Vagina (tissue), 2 donors: ENCODE measurements around the gene NRG3. TPM values are rescaled to one million over a fixed set of nuclear protein-coding genes. Genes with fewer than 3 reads are reported as not detected.
"Not testable (repeated sequence)": the region's sequence is repeated elsewhere in the genome, so short reads cannot be mapped to it uniquely, and the experiment has no call there.

Source experiments
- DNase-seq, 2 donors: peaks; one replicate each; pipeline ENCODE4 v3.0.0-alpha.2; 2017; ENCODE audit errors: extremely low spot score in 2 of 2
- H3K27ac ChIP-seq: fragments of 200-600 bp; sonication (generic); one replicate; pipeline ENCODE4 v1.5.1; 2019
- H3K27me3 ChIP-seq: fragments of 200-600 bp; sonication (generic); one replicate; pipeline ENCODE4 v1.5.1; 2019
- H3K36me3 ChIP-seq, 2 donors: fragments of 200-600 bp; sonication (generic); one replicate each; pipeline ENCODE4 v1.5.1; 2017 to 2019
- H3K4me1 ChIP-seq: fragments of 200-600 bp; sonication (generic); one replicate; pipeline ENCODE4 v1.5.1; 2019
- H3K4me3 ChIP-seq, 2 donors: fragments of 200-600 bp; sonication (generic); 1 replicate in 1 of 2; 2 replicates in 1 of 2; pipeline ENCODE4 v1.5.1; 2016 to 2019
- H3K9me3 ChIP-seq: fragments of 200-600 bp; sonication (generic); one replicate; pipeline ENCODE4 v1.5.1; 2019
- CTCF ChIP-seq, 3 experiments: fragments of 450-650 bp in 2 of 3; fragments of 200-600 bp in 1 of 3; sonication (generic) in 1 of 3; IDR thresholded peaks; one replicate each; pipeline ENCODE4 v1.5.1; 2017 to 2019; ENCODE audit warnings: antibody characterized with exemption in 3 of 3, mild to moderate bottlenecking in 2 of 3, moderate library complexity in 2 of 3
- POLR2A ChIP-seq, 2 donors: fragments of 450-650 bp; IDR thresholded peaks; one replicate each; pipeline ENCODE4 v1.6.1; 2017; ENCODE audit warnings: antibody characterized with exemption in 2 of 2, mild to moderate bottlenecking in 2 of 2, moderate library complexity in 2 of 2
- POLR2AphosphoS5 ChIP-seq, 2 donors: sonication (generic); formaldehyde crosslinking; IDR thresholded peaks; one replicate each; pipeline ENCODE4 v1.9.0; 2017; ENCODE audit warnings: antibody characterized with exemption in 2 of 2, mild to moderate bottlenecking in 2 of 2, low read depth in 1 of 2; ENCODE audit not compliant: insufficient read depth in 1 of 2
- intact Hi-C: fragments of 100-400 bp; cut with DNase I; formaldehyde crosslinking; loops from one replicate; pipeline ENCODE4 v1.15.1; 2023
- total RNA-seq: library from RNA; depleted of rRNA; stranded (reverse); fragments of >200 nt; gene quantifications from one replicate; pipeline ENCODE4 v1.2.3, GENCODE V29; 2016

NRG3 gene
- total RNA-seq, 1 donor from 2014 or later, result not detected

- H3K36me3 ChIP-seq, result no peaks in the 10 kb centered on the region
- TF ChIP-seq POLR2AphosphoS5 (IDR thresholded peaks at IDR 0.05; ENCODE audit: insufficient read depth in 1 of 2, low read depth in 1 of 2), result no peak
- no peak for TF ChIP-seq CTCF (IDR thresholded peaks at IDR 0.05)
- no peak for TF ChIP-seq POLR2A (IDR thresholded peaks at IDR 0.05)
- H3K27ac ChIP-seq, result no peak overlapping the region
Observed at GRCh38 chr10:82986216-82986615, 1111.2 kb downstream of the NRG3 start.

GRCh38 chr10:83006479-83006878 is 1131.5 kb downstream of the NRG3 start:
- H3K27me3 ChIP-seq, intact Hi-C loops, H3K27ac ChIP-seq, DNase-seq, H3K4me3 ChIP-seq, H3K4me1 ChIP-seq, H3K9me3 ChIP-seq, H3K36me3 ChIP-seq: not testable (repeated sequence)

More at GRCh38 chr10:82986216-82986615, 1111.2 kb downstream of the NRG3 start:
- no peaks in the 10 kb centered on the region for H3K9me3 ChIP-seq
- no peaks in the 10 kb centered on the region for H3K27me3 ChIP-seq
- DNase-seq, result no peak
- no peak overlapping the region for H3K4me3 ChIP-seq
- H3K4me1 ChIP-seq, result peaks cover 7% of the 10 kb centered on the region
- intact Hi-C loops, result no loop called here

GRCh38 chr10:83007510-83007909 is 1132.5 kb downstream of the NRG3 start:
- no peak for TF ChIP-seq POLR2A (IDR thresholded peaks at IDR 0.05)
- TF ChIP-seq POLR2AphosphoS5 (IDR thresholded peaks at IDR 0.05; ENCODE audit: insufficient read depth in 1 of 2, low read depth in 1 of 2), result no peak
- no peak for TF ChIP-seq CTCF (IDR thresholded peaks at IDR 0.05)

GRCh38 chr10:83012866-83013265 is 1137.9 kb downstream of the NRG3 start:
- Histone ChIP-seq H3K27me3 (no peaks in the 10 kb centered on the region), H3K4me3 (no peak overlapping the region), H3K27ac (no peak overlapping the region), H3K36me3 (no peaks in the 10 kb centered on the region), H3K9me3 (no peaks in the 10 kb centered on the region), H3K4me1 (no peaks in the 10 kb centered on the region)
- intact Hi-C loops, result no loop called here
- no peak for DNase-seq
- no peak for TF ChIP-seq POLR2A (IDR thresholded peaks at IDR 0.05)
- TF ChIP-seq POLR2AphosphoS5 (IDR thresholded peaks at IDR 0.05; ENCODE audit: insufficient read depth in 1 of 2, low read depth in 1 of 2), result no peak
- no peak for TF ChIP-seq CTCF (IDR thresholded peaks at IDR 0.05)

More at GRCh38 chr10:83007510-83007909, 1132.5 kb downstream of the NRG3 start:
- Histone ChIP-seq H3K27ac (no peak overlapping the region), H3K27me3 (no peaks in the 10 kb centered on the region), H3K36me3 (no peaks in the 10 kb centered on the region), H3K4me1 (no peaks in the 10 kb centered on the region), H3K4me3 (no peak overlapping the region), H3K9me3 (no peaks in the 10 kb centered on the region)
- intact Hi-C loops, result no loop called here
- no peak for DNase-seq

GRCh38 chr10:83017076-83017867 is 1142.3 kb downstream of the NRG3 start:
- intact Hi-C loops, result no loop called here
- H3K36me3 ChIP-seq, result no peaks in the 10 kb centered on the region
- no peak overlapping the region for H3K27ac ChIP-seq
- no peak overlapping the region for H3K4me3 ChIP-seq
- no peaks in the 10 kb centered on the region for H3K9me3 ChIP-seq
- no peaks in the 10 kb centered on the region for H3K27me3 ChIP-seq
- no peak for TF ChIP-seq POLR2AphosphoS5 (IDR thresholded peaks at IDR 0.05; ENCODE audit: insufficient read depth in 1 of 2, low read depth in 1 of 2)
- TF ChIP-seq POLR2A (IDR thresholded peaks at IDR 0.05), result no peak
- TF ChIP-seq CTCF (IDR thresholded peaks at IDR 0.05), result no peak
- DNase-seq, result no peak
- no peaks in the 10 kb centered on the region for H3K4me1 ChIP-seq
